ENCODE results near the gene RAB1A.

RAB1A gene

DNA sequence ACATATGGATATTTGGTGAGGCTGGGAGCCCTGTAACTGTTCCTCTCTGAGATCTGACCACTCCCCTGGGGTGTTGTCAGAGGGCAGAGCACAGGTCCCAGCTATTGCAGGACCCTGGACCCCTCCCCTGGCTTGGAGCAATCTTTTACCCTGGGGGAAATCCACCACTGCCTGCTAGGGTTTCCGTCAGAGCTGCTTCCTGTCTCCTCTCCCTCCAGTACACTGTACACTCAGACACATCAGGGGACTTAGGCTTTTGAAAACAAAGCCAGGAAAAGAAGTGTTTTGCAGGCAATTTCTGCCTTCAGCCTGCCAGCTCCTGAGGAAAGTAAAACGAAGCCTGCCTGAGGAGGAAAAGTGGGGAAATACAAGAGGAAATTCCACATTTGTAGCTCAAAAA lies 86.9 kb downstream of the RAB1A start:
- DNase-seq (ENCODE audit: low read depth), result no peak
- no peak overlapping the region for H3K4me3 ChIP-seq (ENCODE audit: low read depth, low read length)
- TF ChIP-seq, protein P1, sequence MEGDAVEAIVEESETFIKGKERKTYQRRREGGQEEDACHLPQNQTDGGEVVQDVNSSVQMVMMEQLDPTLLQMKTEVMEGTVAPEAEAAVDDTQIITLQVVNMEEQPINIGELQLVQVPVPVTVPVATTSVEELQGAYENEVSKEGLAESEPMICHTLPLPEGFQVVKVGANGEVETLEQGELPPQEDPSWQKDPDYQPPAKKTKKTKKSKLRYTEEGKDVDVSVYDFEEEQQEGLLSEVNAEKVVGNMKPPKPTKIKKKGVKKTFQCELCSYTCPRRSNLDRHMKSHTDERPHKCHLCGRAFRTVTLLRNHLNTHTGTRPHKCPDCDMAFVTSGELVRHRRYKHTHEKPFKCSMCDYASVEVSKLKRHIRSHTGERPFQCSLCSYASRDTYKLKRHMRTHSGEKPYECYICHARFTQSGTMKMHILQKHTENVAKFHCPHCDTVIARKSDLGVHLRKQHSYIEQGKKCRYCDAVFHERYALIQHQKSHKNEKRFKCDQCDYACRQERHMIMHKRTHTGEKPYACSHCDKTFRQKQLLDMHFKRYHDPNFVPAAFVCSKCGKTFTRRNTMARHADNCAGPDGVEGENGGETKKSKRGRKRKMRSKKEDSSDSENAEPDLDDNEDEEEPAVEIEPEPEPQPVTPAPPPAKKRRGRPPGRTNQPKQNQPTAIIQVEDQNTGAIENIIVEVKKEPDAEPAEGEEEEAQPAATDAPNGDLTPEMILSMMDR (IDR thresholded peaks at IDR 0.05; ENCODE audit: low read depth, low read length, missing control alignments), result no peak

DNA sequence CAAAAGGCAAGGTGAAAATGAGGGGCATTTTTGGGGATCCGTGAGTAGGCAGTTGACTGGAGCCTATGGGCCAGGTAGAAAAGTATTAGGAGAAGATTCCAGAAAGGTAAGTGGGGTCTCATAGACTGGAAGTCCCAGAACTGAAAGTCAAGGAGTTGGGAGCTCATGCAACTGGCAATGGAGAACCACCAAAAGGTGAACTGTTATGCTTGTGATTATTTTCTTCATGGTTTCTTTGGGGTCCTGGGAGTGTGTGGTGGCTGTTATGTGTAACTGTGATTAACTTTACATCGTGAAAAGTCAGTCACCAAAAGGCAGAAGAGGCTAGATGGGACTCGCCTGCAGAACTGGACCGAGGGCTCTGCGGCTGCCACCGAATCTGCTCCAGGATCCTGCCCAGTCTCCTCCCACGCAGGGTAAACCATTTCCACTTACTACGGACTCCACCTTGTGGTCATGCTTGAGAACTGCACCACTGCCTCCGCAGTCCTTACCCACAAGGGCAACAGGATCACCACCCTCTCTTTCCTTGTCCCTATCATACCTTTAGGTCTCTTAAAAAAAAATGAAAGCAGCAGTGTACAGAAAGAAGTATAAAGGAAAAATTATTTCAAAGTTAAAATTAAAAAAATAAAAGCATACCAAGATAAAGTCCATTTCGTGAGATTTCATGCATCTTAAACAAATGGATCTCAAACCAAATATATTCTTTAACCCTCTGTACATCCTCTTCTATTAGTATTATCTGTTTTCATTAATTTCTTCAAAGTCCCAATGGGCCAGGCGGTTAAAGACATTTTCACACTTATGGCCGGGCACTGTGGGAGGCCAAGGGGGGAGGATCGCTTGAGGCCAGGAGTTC lies 89.3 kb downstream of the RAB1A start:
- DNase-seq (ENCODE audit: low read depth), result no peak
- no peak overlapping the region for H3K4me3 ChIP-seq (ENCODE audit: low read depth, low read length)
- TF ChIP-seq, protein P1 (IDR thresholded peaks at IDR 0.05; ENCODE audit: low read depth, low read length, missing control alignments), result peak; percentile 98

DNA sequence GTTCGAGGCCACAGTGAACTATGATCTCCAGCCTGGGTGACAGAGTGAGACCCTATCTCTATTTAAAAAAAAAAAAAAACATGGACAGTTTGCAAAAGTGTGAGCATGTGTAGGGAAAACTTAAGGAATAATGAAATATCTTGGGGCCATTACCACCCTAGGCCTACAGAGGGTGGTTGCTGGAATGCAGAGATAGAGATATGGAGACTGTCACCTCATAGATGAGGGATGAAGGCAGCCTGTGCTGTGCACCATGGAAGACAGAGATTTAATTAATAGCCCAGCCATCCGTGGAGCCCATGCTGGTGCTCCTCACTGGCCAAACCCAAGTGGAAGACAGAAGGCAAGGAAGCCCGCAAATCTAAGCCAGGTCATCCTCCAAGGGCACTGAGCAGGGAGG lies 90.3 kb downstream of the RAB1A start:
- TF ChIP-seq, protein P1 (IDR thresholded peaks at IDR 0.05; ENCODE audit: low read depth, low read length, missing control alignments), result no peak
- no peak overlapping the region for H3K4me3 ChIP-seq (ENCODE audit: low read depth, low read length)
- no peak for DNase-seq (ENCODE audit: low read depth)

DNA sequence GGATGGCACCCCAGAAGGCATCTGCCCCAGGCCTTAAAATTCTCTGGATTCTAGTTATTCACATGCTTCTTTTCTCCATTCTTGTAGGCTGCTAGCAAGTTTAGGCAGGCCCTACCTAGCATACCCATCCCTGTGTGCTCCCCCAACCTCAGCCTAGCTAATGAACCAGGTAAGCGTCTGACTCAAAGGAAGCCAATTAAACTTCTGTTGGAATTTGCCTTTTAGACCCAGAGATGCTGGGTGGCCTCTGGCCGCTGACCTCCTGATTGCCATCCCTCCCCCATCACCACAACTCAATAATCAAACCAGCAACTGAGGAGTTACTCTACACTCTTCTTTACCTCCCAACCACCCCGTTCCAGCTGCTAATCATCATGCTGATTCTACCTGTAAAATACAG lies 92.7 kb downstream of the RAB1A start:
- no peak overlapping the region for H3K4me3 ChIP-seq (ENCODE audit: low read depth, low read length)
- TF ChIP-seq, protein P1 (IDR thresholded peaks at IDR 0.05; ENCODE audit: low read depth, low read length, missing control alignments), result no peak
- DNase-seq (ENCODE audit: low read depth), result no peak

All from GM12864 (cell line).